ENCODE measurements around the gene KCNH1.

The KCNH1 gene

DNA sequence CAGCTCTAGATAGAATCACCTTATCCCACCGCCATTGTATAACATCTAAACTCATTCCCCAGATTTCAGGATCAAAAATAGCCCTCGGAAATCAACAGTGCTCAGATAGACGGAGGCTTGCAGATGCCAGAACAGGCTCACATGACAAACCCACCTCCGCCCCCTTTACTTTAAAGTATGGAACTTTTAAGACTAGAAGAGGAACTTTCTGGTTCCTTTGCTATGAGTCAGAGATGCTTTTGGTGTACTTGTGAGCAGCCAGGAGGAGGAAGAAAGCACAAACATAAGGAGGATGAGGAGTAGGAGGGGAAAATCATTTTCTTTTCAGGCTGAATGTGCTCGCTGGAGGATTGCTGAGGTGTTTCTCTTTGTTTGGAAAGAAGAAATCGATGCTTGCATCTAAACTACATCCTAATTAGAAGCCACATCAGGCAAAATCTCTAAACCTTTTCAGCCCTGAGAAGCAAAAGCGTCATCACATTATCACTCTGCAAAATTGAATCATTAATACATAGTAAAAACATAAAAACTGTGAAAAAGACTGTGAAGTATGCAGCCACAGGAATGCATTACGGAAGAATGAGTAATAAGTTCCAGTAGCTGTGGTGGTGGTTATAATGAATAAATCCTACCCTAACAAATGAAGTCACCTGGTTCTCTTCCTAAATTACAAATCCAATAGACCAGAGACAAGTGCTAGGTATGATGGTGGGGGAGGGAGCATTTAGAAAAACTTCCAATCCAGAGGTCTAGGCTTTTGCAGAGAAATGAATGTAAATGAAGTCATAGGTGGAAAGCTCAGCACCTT, 251.3 kb downstream of the KCNH1 start:
- in situ Hi-C loops (cut with MboI; ENCODE audit: low sequenced_read_pairs) = no loop called here

DNA sequence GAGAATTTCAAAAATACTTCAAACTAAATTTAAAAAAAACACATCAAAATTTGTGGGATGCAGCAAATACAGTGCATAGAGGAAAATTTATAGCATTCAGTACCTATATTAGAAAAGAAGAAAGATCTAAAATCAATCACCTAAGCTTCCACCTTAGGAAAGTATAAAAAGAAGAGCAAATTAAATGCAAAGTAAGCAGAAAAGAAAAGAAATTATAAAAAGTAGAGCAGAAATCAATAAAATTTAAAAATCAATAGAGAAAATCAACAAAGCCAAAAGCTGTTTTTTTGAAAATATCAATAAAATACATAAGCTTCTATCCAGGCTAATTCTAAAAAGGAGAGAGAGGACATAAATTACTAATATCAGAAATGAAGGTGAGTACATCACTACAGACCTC, 255.4 kb downstream of the KCNH1 start:
- in situ Hi-C loops (cut with MboI; ENCODE audit: low sequenced_read_pairs) = no loop called here

DNA sequence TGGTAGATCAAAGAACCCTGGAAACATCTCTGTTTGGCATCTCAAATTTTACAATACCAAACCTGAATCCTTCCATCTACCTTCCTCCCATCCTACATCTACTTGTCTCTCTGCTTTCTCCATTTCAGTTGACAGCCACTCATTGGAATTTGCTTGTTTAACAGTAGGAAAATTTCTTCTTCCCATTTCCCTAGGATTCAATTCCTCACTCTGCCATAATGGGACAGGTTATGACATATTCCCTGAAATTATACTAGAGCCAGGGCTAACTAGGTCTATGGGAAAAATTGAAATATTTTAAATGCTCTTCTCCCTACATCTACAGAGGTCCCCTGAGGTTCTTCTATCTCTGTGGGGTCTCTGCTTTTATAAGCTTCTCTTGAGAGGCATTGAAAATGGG, 257.7 kb downstream of the KCNH1 start:
- in situ Hi-C loops (cut with MboI; ENCODE audit: low sequenced_read_pairs) = no loop called here

DNA sequence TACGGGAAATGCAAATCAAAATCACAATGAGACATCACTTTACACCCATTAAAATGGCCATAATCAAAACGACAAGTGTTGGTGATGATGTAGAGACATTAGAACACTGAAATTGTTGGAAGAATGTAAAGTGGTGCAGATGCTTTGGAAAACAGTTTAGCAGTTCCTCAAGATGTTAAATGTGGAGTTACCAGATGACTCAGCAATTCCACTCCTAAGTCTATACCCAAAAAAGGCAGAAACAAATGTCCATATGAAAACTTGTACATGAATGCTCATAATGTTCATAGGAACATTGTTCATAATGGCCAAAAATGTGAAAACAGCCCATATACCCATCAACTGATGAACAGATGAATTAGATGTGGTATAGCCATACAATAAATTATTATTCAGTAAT, 267.4 kb downstream of the KCNH1 start:
- in situ Hi-C loops (cut with MboI; ENCODE audit: low sequenced_read_pairs) = no loop called here

DNA sequence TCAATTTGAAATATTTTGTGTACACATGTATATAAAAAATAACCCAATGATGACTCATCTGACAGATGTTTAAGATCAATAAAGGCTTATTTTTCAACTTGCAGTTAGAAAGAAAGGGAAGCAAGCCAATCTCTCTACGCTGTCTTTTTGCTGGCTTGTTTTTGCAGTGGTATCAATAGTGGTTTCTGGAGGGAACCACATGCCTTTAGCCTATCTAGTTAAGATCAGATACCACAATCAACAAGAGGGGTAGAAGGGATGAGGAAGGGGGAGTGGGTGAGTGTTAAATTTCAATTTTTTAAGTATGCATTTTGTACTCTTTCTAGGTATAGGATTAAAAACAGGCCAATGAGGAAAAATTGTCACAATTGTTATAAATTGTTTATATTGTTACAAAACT, 276.2 kb downstream of the KCNH1 start:
- in situ Hi-C loops (cut with MboI; ENCODE audit: low sequenced_read_pairs) = no loop called here

DNA sequence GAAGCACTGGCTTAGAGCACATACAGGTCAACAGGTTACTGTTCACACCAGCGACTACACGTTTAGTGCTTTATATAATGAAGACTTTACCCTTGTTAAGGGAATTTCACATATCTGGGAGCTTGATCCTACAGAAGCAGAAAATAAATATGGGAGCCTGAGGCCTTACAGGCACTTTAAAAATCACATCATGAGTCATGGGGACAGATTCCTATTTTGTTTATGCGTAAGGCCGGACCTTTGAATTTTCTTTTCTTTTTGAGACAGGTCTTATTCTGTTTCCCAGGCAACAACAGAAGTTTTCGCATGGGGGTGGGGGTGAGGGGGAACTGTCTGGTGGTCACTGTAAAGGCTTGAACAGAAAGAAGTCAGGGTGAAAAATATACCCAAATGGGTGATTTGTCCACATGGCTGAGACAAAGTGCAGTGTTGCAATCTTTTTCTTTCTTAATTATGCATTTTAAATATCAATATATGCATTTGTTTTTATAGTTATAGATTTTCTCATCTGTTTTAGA, 276.7 kb downstream of the KCNH1 start:
- in situ Hi-C loops (cut with MboI; ENCODE audit: low sequenced_read_pairs) = no loop called here

- in situ Hi-C loops (cut with MboI; ENCODE audit: low sequenced_read_pairs) = no loop called here
Measured at GRCh38 chr1:210855440-210855839, 278.5 kb downstream of the KCNH1 start.

- in situ Hi-C loops (cut with MboI; ENCODE audit: low sequenced_read_pairs) = no loop called here
Measured at GRCh38 chr1:210853276-210853675, 280.7 kb downstream of the KCNH1 start.

DNA sequence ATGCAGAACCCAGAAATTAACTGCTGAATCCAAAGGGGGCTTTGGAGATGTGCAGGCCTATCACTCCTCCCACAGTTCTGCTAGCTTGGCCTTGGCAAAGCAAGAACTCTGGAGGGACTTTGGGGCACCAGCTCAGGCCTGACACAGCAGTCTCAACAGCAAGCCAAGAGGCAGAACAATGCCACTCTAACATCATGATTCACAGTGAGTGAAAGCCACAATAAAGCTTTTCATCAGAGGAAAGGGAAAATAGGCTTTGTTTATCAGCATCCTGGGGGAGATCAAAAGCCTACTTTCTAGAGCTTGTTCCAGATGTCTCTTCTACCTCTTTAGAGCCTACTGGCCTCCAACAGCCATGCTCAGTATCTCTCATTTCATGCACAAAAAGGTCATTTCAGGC, 283.4 kb downstream of the KCNH1 start:
- in situ Hi-C loops (cut with MboI; ENCODE audit: low sequenced_read_pairs) = no loop called here

GRCh38 chr1:210848474-210848873, 285.5 kb downstream of the KCNH1 start:
- in situ Hi-C loops (cut with MboI; ENCODE audit: low sequenced_read_pairs) = no loop called here

DNA sequence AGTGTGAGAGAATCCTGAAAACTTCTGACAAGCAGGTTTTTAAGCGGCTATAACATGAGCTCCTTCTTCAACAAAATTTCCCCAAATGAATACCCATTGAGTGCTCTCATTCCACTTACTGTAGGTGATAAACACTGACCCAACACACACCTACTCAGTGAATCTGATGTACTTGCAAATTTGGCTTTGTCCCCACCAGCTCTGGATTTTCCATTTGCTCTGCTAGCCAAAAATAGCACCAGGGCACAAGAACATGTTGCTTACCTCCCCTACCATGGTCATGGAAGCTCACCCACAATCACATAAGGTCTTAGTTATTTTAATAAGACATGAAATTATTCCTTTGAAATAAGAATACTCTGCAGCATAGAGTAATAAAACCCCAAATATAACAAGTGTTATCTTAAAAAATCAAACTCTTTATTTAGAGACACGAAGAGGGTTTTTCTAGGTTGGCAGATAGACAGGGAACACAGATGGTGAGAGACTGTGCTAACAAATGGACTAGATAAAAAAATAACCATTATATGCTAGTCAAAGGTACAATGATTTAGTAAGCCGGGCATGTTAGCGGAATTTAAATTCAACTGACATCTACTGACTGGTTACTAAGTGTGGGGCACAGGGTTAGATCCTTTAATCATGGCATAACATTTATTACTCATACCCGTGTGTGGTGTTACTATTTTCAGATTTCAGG, 291.9 kb downstream of the KCNH1 start:
- in situ Hi-C loops (cut with MboI; ENCODE audit: low sequenced_read_pairs) = no loop called here

GRCh38 chr1:210830034-210831028, 303.6 kb downstream of the KCNH1 start:
- in situ Hi-C loops (cut with MboI; ENCODE audit: low sequenced_read_pairs) = no loop called here

DNA sequence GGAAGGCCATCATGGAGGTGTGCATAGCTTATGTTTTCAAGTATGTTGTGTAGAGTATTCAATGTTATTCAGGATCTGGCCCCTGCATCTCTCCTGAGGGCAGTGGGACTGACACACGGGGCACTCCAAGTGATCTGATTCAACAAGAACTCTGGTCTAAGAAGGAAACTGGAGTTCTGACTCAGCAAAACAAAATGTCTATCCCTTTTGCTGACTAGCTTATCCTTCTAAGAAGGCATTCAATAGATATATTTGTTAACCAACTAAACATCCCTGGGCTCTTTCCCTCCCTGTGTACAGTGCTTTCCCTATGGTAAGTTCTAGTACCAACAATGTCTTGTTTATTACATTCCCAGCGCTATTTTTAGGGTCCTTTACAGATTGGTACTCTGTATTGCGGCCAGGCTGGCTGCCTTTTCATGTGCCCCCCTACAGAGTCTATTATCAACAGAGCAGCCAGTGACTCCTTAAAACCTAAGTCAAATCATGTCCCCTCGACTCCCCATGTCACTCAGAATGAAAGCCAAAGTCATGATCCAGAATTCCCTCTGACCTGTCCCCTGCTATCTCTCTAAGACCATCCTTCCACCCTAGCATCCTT, 304.9 kb downstream of the KCNH1 start:
- in situ Hi-C loops (cut with MboI; ENCODE audit: low sequenced_read_pairs) = no loop called here

- in situ Hi-C loops (cut with MboI; ENCODE audit: low sequenced_read_pairs) = no loop called here
Measured at GRCh38 chr1:210827481-210827880, 306.5 kb downstream of the KCNH1 start.

- in situ Hi-C loops (cut with MboI; ENCODE audit: low sequenced_read_pairs) = no loop called here
Measured at GRCh38 chr1:210826686-210827085, 307.3 kb downstream of the KCNH1 start.

DNA sequence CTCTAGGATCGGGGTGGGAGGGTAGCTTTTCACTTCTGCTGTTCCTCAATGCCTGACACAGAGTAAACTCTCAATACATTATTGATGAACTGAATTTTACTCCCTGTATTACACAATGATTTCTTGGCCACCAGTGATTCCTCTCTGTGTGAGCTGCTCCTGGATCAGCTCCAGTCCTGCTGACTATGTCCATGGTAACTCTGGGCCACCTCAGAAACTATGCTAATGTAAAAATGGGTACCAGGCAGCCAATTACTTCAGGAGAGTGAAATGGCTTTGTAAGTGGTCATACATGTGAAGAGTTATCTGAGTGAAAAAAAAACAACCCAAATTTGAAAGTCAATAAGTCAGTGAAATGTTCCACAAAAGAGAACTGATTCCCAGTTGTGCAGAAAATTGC, 311.0 kb downstream of the KCNH1 start:
- in situ Hi-C loops (cut with MboI; ENCODE audit: low sequenced_read_pairs) = no loop called here

DNA sequence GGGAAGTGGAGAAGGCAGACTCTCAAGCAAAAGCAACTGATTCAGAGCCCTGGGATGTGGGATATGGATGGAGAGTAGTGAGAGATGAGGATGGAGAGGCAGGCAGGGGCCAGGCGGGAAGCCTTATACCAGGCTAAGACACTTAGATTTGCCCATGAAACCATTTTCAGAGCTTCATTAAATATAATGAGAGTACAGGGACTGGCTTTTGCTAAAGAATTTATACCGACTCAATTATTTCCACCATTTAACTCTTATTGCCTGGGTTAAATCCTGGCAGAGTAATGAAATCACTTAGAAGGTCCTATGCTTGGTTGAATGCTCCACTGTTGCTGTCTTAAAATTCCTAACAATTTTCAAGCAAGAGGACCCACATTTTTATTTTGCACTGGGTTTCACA, 311.7 kb downstream of the KCNH1 start:
- in situ Hi-C loops (cut with MboI; ENCODE audit: low sequenced_read_pairs) = no loop called here

GRCh38 chr1:210821615-210822014, 312.3 kb downstream of the KCNH1 start:
- in situ Hi-C loops (cut with MboI; ENCODE audit: low sequenced_read_pairs) = no loop called here

DNA sequence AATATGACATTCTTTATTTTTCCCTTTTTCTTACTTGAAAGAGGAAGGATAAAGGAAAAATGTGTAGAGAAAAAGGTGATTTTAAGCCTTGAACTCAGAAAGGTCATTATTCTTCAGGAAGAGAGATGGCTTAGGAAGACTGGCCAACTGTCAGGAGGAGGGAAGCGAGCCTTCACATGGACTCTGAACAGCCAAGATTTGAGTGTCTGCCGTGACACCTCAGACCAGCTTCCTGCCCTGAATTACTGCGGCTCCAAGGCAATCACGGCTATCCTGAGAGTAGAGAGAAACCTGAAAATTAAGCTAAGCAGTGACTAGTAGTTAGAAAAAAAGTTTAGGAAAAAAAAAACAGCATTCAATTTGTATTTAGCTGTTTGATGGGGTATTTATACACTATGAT, 314.7 kb downstream of the KCNH1 start:
- in situ Hi-C loops (cut with MboI; ENCODE audit: low sequenced_read_pairs) = no loop called here

DNA sequence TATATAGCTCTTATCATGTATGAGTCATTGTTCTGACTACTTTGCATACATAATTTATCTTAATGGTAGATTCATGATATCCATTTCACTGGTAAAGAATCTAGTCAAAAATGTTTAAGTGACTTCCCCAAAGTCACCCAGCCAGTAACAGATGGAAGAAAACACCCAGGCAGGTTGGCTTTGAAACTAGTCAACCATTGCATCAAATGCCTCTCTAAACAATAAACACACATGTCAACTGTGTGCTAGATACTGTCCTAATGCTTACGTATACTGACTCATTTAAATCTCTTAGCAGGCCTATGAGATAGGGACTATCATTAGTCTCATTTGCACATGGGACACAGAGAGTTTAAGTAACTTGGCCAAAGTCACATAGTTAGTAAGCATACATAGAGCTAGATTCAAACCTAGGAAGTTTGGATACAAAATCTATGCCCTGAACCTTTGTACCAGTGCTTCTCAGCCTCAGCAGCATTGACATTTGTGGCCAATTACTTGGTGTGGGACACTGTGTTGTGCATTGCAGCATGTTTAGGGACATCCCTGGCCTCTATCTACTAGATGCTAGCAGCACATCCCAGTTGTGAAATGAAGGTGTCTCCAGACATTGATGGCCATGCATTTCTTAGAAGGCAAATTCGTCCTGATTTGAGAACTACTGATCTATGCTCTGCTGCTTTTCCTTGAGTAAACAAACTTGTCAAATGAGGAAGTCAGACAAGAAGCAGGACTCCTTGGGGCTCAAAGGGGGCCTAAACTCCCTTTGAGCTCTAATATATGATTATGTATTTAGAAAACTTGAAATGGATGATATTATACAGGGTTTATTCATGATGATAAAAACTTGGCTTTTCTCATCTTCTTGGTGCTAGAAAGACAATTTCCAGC, 316.3 kb downstream of the KCNH1 start:
- in situ Hi-C loops (cut with MboI; ENCODE audit: low sequenced_read_pairs) = no loop called here

Measured in HL-60/S4 treated with phorbol 12-myristate 13-acetate at 8.2 ng/mL for 4 days and 3 days (cell line).